Measurements from ENCODE around the gene VOPP1. TPM values are rescaled to one million over a fixed set of nuclear protein-coding genes. Genes with fewer than 3 reads are reported as not detected.

The VOPP1 gene
- total and polyA plus RNA-seq, 2 of the 13 experiments (the other 11 are each of a cell fraction or from before 2014, with no cell fraction given): 21.8 to 55.3 TPM

DNA sequence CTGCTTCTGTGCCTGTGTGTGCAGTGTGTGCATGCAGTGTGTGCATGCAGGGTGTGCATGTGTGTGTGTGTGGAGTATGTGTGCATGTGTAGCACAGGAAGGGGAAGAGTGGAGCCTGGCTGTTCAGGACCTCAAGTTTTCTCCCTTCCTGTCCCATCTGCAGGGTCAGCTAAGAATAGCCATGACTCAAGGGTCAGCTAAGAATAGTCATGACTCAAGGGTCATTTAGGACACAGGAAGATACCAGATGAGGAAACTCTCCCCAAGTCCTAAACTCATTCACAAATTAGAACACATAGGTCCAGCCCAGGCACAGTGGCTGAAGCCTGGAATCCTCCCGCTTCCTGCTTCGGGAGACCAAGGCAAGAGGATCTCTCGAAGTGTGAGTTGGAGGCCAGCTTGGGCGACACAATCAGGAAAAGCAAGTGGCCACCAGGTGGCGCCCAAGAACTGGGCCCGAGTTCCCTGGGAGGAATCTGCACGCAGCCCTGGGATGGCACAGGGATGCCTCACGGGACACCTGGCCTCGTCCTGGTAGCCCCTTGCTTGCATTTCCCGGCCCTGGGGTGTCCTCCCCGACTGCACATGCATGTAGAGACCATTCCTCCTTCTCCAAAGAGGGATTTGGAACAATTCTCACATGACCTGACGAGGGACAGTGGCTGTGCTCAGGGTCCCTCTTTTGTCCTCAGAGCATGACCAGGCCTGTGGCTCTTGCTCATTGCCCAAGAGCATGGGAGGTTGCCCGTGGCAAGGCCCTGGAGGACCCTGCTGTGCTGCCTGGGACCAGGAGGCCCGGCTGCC, 21.4 kb upstream of the VOPP1 start (continued):
- TF ChIP-seq, protein P1, sequence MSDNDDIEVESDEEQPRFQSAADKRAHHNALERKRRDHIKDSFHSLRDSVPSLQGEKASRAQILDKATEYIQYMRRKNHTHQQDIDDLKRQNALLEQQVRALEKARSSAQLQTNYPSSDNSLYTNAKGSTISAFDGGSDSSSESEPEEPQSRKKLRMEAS (IDR thresholded peaks at IDR 0.05): peak; percentile 37; the same call in 1 of the 2 replicates
- TF ChIP-seq KDM2A (CRISPR knock-in tag; IDR thresholded peaks at IDR 0.05; ENCODE audit: borderline replicate concordance, low read depth): peak; percentile 36; the same call in 1 of the 2 replicates
- no peak for TF ChIP-seq ZNF274 (CRISPR knock-in tag; IDR thresholded peaks at IDR 0.05)
- TF ChIP-seq, protein P2, sequence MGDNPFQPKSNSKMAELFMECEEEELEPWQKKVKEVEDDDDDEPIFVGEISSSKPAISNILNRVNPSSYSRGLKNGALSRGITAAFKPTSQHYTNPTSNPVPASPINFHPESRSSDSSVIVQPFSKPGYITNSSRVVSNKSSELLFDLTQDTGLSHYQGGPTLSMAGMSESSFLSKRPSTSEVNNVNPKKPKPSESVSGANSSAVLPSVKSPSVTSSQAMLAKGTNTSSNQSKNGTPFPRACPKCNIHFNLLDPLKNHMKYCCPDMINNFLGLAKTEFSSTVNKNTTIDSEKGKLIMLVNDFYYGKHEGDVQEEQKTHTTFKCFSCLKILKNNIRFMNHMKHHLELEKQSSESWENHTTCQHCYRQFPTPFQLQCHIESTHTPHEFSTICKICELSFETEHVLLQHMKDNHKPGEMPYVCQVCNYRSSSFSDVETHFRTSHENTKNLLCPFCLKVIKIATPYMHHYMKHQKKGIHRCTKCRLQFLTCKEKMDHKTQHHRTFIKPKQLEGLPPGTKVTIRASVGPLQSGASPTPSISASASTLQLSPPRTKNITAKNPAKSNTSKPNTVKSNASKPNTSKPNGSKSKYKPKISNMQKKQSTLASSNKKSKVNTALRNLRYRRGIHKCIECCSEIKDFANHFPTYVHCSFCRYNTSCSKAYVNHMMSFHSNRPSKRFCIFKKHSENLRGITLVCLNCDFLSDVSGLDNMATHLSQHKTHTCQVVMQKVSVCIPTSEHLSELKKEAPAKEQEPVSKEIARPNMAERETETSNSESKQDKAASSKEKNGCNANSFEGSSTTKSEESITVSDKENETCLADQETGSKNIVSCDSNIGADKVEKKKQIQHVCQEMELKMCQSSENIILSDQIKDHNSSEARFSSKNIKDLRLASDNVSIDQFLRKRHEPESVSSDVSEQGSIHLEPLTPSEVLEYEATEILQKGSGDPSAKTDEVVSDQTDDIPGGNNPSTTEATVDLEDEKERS (CRISPR knock-in tag; IDR thresholded peaks at IDR 0.05): 0 out of 2 replicates have a peak, but pooled peaks have one; percentile 47
- TF ChIP-seq RAD21 (CRISPR knock-in tag; IDR thresholded peaks at IDR 0.05): peak; percentile 59; the same call in 1 of the 2 replicates
- TF ChIP-seq KDM1A (CRISPR knock-in tag; IDR thresholded peaks at IDR 0.05): 0 out of 2 replicates have a peak, but pooled peaks have one; percentile 23
- TF ChIP-seq TEAD3 (CRISPR knock-in tag; optimal IDR thresholded peaks at IDR 0.05; ENCODE audit: borderline replicate concordance): peak; percentile 44
- 0 out of 2 replicates have a peak, but pooled peaks have one; percentile 41 for TF ChIP-seq RCOR2 (CRISPR knock-in tag; IDR thresholded peaks at IDR 0.05)
- TF ChIP-seq, protein P3, sequence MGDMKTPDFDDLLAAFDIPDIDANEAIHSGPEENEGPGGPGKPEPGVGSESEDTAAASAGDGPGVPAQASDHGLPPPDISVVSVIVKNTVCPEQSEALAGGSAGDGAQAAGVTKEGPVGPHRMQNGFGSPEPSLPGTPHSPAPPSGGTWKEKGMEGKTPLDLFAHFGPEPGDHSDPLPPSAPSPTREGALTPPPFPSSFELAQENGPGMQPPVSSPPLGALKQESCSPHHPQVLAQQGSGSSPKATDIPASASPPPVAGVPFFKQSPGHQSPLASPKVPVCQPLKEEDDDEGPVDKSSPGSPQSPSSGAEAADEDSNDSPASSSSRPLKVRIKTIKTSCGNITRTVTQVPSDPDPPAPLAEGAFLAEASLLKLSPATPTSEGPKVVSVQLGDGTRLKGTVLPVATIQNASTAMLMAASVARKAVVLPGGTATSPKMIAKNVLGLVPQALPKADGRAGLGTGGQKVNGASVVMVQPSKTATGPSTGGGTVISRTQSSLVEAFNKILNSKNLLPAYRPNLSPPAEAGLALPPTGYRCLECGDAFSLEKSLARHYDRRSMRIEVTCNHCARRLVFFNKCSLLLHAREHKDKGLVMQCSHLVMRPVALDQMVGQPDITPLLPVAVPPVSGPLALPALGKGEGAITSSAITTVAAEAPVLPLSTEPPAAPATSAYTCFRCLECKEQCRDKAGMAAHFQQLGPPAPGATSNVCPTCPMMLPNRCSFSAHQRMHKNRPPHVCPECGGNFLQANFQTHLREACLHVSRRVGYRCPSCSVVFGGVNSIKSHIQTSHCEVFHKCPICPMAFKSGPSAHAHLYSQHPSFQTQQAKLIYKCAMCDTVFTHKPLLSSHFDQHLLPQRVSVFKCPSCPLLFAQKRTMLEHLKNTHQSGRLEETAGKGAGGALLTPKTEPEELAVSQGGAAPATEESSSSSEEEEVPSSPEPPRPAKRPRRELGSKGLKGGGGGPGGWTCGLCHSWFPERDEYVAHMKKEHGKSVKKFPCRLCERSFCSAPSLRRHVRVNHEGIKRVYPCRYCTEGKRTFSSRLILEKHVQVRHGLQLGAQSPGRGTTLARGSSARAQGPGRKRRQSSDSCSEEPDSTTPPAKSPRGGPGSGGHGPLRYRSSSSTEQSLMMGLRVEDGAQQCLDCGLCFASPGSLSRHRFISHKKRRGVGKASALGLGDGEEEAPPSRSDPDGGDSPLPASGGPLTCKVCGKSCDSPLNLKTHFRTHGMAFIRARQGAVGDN (CRISPR knock-in tag; IDR thresholded peaks at IDR 0.05): peak; percentile 20; the same call in 1 of the 2 replicates
- no peak for TF ChIP-seq ZNF143 (CRISPR knock-in tag; IDR thresholded peaks at IDR 0.05)
- no peak for TF ChIP-seq ZNF331 (CRISPR knock-in tag; IDR thresholded peaks at IDR 0.05)
- TF ChIP-seq, protein P4, sequence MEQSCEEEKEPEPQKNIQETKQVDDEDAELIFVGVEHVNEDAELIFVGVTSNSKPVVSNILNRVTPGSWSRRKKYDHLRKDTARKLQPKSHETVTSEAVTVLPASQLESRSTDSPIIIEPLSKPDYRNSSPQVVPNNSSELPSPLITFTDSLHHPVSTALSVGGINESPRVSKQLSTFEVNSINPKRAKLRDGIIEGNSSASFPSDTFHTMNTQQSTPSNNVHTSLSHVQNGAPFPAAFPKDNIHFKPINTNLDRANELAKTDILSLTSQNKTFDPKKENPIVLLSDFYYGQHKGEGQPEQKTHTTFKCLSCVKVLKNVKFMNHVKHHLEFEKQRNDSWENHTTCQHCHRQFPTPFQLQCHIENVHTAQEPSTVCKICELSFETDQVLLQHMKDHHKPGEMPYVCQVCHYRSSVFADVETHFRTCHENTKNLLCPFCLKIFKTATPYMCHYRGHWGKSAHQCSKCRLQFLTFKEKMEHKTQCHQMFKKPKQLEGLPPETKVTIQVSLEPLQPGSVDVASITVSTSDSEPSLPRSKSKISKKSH (CRISPR knock-in tag; IDR thresholded peaks at IDR 0.05; ENCODE audit: borderline replicate concordance): peak; percentile 61; the same call in 1 of the 2 replicates
- no peak for TF ChIP-seq ZNF850 (CRISPR knock-in tag; conservative IDR thresholded peaks at IDR 0.05)
- TF ChIP-seq, protein P5, sequence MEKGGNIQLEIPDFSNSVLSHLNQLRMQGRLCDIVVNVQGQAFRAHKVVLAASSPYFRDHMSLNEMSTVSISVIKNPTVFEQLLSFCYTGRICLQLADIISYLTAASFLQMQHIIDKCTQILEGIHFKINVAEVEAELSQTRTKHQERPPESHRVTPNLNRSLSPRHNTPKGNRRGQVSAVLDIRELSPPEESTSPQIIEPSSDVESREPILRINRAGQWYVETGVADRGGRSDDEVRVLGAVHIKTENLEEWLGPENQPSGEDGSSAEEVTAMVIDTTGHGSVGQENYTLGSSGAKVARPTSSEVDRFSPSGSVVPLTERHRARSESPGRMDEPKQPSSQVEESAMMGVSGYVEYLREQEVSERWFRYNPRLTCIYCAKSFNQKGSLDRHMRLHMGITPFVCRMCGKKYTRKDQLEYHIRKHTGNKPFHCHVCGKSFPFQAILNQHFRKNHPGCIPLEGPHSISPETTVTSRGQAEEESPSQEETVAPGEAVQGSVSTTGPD (CRISPR knock-in tag; IDR thresholded peaks at IDR 0.05): no peak
- no peak for TF ChIP-seq ZNF451 (CRISPR knock-in tag; IDR thresholded peaks at IDR 0.05)
- TF ChIP-seq, protein P6, sequence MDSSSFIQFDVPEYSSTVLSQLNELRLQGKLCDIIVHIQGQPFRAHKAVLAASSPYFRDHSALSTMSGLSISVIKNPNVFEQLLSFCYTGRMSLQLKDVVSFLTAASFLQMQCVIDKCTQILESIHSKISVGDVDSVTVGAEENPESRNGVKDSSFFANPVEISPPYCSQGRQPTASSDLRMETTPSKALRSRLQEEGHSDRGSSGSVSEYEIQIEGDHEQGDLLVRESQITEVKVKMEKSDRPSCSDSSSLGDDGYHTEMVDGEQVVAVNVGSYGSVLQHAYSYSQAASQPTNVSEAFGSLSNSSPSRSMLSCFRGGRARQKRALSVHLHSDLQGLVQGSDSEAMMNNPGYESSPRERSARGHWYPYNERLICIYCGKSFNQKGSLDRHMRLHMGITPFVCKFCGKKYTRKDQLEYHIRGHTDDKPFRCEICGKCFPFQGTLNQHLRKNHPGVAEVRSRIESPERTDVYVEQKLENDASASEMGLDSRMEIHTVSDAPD (CRISPR knock-in tag; IDR thresholded peaks at IDR 0.05): no peak

Measured in HepG2 (cell line).